ENCODE results near the gene CDC34.

- no peak for TF ChIP-seq CTCF (IDR thresholded peaks at IDR 0.05)
- TF ChIP-seq POLR2AphosphoS5 (IDR thresholded peaks at IDR 0.05; ENCODE audit: low read depth, low read length) = no peak
- no peak for TF ChIP-seq REST (IDR thresholded peaks at IDR 0.05; ENCODE audit: insufficient read depth in 1 of 2, low read depth in 2 of 2, low read length in 1 of 2)
- no peak for TF ChIP-seq SIN3A (IDR thresholded peaks at IDR 0.05; ENCODE audit: borderline replicate concordance, insufficient read depth, low read depth, low read length)
- TF ChIP-seq TCF7L2 (IDR thresholded peaks at IDR 0.05; ENCODE audit: low read depth, low read length) = no peak
These were observed 44.3 kb downstream of the CDC34 start for GRCh38 chr19:575527-576506.
